Prostate gland (tissue), 2 donors: ENCODE data around the gene CRISPLD2.

ENCODE experiments used
- CTCF ChIP-seq, 4 experiments: fragments of 200-600 bp in 2 of 4; fragments of 450-650 bp in 2 of 4; sonication (generic) in 2 of 4; IDR thresholded peaks; 1 replicate in 3 of 4; 2 replicates in 1 of 4; pipeline ENCODE4 v1.5.1; 2016 to 2019; ENCODE audit warnings: antibody characterized with exemption in 4 of 4, mild to moderate bottlenecking in 2 of 4, moderate library complexity in 2 of 4
- POLR2A ChIP-seq: fragments of 450-650 bp; IDR thresholded peaks from one replicate; pipeline ENCODE4 v1.6.1; 2016; ENCODE audit warnings: antibody characterized with exemption, mild to moderate bottlenecking
- POLR2AphosphoS5 ChIP-seq: sonication (generic); formaldehyde crosslinking; IDR thresholded peaks from one replicate; pipeline ENCODE4 v1.6.1; 2017; ENCODE audit warnings: antibody characterized with exemption

- TF ChIP-seq POLR2AphosphoS5: no peak
- no peak for TF ChIP-seq CTCF (IDR thresholded peaks at IDR 0.05)
- TF ChIP-seq POLR2A: no peak
Observed at GRCh38 chr16:84957192-84957591, 137.4 kb downstream of the CRISPLD2 start.
